Glomerular visceral epithelial cell (primary cell): ENCODE results near the gene MRPL1.

Source experiments
- DNase-seq: peaks from one replicate; pipeline ENCODE4 v3.0.0-alpha.2; 2016; ENCODE audit errors: extremely low spot score

MRPL1 gene

GRCh38 chr4:77862478-77863216 lies at the start of gene MRPL1:
Gene MRPL1, plus strand, starts transcription at chr4:77862830. Its CDS starts 19 bp downstream, at chr4:77862849.
- peak; percentile 96 for DNase-seq

GRCh38 chr4:77815636-77816035 lies 47.0 kb upstream of the MRPL1 start:
- no peak for DNase-seq

DNA sequence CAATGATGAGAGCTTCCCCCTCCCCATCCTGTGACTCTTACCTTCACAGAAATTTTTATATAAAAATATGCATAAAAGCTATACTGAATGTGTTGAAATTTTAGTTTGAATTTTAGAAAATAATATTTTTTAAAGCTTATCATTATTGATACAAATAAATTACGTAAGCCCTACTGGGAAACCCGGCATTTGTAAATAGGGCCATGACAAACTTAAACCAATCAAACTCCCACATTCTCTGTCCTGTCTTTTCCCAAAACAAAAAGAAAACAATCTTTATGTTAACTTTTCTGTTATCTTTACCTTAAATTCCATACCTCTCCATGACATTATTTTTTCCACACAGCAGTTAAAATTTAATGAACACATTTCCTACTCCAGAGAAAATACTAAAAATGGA lies 46.1 kb upstream of the MRPL1 start:
- no peak for DNase-seq

- peak; percentile 50 for DNase-seq
Measured at GRCh38 chr4:77817304-77818072, 45.1 kb upstream of the MRPL1 start.

- DNase-seq = peak; percentile 86
Measured at GRCh38 chr4:77818073-77818601, 44.5 kb upstream of the MRPL1 start.

DNA sequence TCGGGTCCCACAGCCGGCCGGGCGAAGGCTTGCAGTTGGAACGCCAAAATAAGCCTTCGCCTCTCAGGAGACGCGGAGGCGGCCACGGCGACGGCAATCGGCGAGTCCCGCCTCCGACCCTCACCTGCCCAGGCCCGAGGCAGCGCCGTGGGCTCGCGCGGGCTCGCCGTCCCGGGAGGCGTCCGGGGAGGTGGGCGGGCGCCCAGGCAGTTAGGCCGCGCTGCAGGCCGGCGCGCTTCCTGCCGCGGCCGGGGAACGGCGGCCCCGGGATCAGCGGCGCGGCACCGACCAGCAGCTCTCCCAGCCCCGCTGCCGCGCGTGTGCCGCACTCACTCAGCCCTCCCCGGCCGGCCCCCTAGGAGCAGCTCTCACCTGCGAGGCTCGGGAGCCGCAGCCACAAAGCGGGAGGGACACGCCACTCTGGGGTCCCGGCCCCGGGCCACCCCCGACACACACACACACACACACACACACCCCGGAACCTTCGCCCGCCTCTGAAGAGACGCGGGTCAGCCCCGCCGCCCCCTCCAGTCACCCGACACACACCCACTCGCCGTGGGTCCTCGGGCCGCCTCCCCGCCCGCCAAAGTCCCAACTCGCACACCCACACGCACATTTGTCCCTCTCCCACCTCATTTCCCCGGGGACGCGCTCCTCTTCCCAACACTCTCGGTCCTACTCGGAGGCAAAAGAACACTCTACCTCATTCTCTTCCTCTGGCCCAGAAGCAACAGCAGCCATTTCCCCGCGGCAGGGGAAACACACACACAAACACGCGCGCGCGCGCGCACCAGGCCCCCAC lies 43.8 kb upstream of the MRPL1 start, which contains the start of gene CNOT6L:
Gene CNOT6L (minus strand): TSS at position 767 of the 802 bp plus-strand sequence. CDS start 60 bp downstream, at position 707.
- peak; percentile 73 for DNase-seq

- DNase-seq = peak; percentile 23
Measured at GRCh38 chr4:77819404-77819842, 43.2 kb upstream of the MRPL1 start.

DNA sequence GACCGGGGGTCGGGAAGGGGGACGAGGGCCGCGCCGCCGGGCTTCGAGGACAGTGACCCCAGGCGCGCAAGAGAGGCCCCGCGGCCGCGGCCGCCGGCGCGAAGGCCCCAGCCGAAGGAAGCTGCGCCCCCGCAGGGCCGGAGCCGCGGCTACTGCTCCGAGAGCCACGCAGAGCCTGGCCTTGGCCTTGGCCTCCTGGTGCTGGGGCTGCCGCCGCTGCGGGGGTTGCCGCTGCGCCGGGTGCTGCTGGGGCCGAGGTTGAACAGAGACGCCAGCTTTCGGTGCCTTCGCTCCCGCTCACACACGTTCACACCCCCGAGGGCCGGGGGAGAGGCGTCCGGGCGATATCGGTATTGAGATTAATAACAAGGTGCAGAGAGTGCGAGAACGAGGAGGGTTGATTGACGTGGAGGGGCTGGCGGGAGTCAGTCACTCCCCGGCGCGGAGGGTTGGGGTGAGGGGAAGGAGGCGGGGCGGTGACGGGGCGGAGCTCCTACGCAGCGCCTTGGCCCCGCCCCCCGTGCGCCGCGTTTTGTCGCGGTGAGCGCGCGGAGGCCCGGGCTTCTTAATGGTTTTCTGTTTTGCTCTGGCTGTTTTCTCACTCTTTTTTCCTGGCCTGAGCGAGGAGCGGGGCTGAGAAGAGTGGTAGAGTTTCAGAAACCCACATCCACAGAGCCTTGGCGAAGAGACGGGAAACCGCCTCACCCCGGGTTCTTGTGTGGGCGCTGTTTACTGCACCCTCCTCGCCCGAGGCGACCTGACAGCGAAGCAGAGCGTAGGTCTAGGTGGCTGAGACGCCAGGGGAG lies 42.6 kb upstream of the MRPL1 start:
- DNase-seq = peak; percentile 88

GRCh38 chr4:77820649-77821561 lies 41.7 kb upstream of the MRPL1 start:
- no peak for DNase-seq

GRCh38 chr4:77821775-77822174 lies 40.9 kb upstream of the MRPL1 start:
- DNase-seq = no peak

DNA sequence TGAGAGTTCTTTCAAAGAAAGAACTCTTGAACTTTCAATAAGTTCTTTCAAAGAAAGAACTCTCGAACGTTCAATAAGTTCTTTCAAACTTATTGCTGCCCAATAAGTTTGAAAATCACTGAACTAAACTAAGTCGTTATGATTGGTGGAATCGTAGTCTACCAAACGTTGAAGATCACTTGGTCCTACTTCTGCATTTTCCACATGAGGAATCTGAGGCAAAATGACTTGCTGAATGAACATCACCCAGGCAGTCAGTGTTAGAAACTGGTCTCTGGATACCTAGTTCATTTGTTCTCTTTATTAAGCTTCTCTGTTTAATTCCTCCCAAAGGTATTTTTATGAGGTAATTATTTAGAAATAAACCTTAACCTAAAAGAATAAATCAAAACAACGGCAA lies 36.4 kb upstream of the MRPL1 start:
- no peak for DNase-seq

GRCh38 chr4:77827343-77827742 lies 35.3 kb upstream of the MRPL1 start:
- no peak for DNase-seq

DNA sequence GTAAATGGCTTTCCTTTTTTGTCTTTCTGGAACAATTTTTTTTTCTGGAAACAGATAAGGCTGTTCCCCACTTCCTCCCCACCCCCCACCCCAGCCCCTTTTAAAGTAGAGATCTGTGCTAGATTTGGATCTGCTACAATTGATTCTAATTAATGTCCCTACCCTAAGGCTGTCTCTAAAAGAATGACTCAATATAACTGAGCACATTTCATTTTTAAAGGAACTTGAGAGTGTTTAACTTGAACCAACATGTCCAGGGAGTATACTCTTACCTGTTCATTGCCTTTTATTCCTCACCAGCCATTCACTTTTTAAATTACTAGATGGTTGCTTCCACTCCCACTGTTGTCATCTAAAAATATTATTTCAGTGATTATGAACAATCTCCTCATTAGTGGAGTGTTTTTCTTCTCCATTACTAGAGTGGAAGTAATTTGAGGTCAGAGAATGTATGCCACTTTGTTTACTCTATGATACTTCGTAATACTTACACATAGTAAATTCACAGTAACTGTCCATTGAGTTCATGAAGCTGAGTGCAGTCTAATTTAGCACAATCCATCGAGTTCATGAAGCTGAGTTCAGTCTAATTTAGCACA lies 29.4 kb upstream of the MRPL1 start:
- DNase-seq = no peak

DNA sequence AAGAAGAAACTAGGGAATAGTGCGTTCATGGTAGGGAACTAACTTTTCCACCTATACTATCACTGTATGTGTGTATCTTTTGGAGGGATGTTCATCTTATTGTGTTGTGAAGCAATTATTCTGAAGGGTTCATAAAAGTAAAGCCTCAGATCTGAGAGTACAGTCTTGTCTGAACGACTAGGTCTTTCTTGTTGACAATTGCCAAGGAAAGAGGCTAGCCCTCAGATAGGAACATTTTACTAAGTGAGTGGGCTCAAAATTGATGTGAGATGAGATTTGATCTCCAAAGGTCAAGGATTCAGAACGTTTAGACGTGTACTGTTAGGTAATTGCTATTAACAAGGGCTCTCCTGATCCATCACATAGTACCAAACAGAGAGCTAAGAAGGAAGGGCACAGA lies 28.2 kb upstream of the MRPL1 start:
- DNase-seq = no peak

- no peak for DNase-seq
Measured at GRCh38 chr4:77843628-77844027, 19.0 kb upstream of the MRPL1 start.

DNA sequence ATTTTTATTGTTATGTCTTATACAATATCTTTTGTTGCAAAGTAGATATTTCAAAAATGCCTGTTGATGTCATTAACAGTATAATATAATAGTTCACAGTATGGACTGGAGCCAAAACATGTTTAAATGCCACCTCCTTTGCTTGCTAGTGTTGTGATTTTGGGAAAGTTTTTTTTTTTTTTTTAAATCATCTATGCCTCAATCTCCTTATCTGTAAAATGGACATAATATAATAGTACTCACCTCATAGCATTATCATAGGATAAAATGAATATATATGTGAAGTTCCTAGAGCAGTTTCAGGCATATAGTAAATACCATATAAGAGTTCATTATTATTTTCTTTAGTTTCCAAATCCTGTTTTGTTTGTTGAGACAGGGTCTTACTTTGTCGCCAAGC lies 18.3 kb upstream of the MRPL1 start:
- DNase-seq = no peak

DNA sequence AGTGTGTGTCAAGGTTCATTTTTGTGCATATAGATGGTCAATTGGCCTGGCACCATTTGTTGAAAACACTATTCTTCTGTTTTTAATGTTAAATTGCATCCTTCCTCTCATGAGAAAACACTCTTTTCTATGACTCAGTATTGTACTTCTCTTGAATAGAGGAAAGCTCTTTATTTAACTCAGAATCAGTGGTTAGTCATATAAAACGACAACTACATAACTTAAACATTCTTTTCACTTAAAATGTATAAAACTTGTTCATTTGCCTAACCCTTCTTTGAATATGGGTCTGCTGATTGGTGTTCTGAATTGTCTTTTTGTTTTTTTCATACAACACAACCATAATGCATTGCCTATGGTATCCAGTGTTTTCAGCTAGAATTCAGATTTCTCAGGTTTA lies 17.2 kb upstream of the MRPL1 start:
- DNase-seq = no peak

DNA sequence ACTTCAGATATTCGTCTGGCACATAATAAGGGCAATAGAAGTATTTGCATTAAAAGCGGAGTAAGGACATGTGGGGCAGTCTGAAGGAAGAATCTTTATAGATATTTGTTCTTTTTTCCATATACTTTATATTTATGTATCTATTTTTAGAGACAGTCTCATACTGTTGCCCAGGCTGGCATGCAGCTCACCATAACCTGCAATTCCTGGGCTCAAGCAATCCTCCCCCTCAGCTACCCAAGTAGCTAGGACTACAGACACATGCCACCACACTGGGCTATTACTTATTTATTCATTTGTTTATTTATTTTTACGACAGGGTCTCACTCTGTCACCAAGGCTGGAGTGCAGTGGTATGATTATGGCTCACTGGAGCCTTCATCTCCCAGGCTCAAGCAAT lies 16.7 kb upstream of the MRPL1 start:
- no peak for DNase-seq

DNA sequence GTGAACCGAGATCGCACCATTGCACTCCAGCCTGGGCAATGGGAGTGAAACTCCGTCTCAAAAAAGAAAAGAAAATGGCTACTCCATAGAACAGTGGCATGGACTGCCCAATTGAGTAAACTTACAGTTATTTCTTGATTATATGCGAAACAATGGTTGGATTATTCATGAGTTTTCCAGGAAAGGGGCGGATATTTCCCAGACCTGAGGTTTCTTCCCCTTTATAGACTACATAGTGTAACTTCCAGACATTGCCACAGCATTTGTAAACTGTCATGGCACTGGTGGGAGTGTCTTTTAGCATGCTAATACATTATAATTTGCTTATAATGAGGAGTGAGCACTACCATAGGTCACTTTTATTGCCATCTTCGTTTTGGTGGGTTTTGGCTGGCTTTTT lies 14.1 kb upstream of the MRPL1 start:
- DNase-seq = no peak
